Tibial nerve (tissue), 4 donors: ENCODE results near the gene SNAP47. TPM values are rescaled to one million over a fixed set of nuclear protein-coding genes. Genes with fewer than 3 reads are reported as not detected.

ENCODE experiments used
- DNase-seq, 2 donors: peaks; one replicate each; pipeline ENCODE4 v3.0.0-alpha.2; 2019; ENCODE audit warnings: low spot score in 2 of 2
- H3K27ac ChIP-seq, 4 donors: fragments of 200-600 bp; sonication (generic) in 3 of 4; one replicate each; pipeline ENCODE4 v1.5.1; 2017 to 2019; ENCODE audit warnings: mild to moderate bottlenecking in 1 of 4
- H3K27me3 ChIP-seq, 2 donors: fragments of 200-600 bp; sonication (generic) in 1 of 2; one replicate each; pipeline versions ENCODE4 v1.5.1 to v1.6.0; 2017 to 2019
- H3K36me3 ChIP-seq, 3 donors: fragments of 200-600 bp; sonication (generic); one replicate each; pipeline ENCODE4 v1.5.1; 2018 to 2019
- H3K4me1 ChIP-seq, 4 donors: fragments of 200-600 bp; sonication (generic) in 3 of 4; one replicate each; pipeline ENCODE4 v1.5.1; 2017 to 2019
- H3K4me3 ChIP-seq, 4 donors: fragments of 200-600 bp; sonication (generic) in 3 of 4; one replicate each; pipeline ENCODE4 v1.5.1; 2017 to 2019; ENCODE audit warnings: mild to moderate bottlenecking in 1 of 4, moderate library complexity in 1 of 4
- H3K9me3 ChIP-seq, 4 donors: fragments of 200-600 bp; sonication (generic) in 3 of 4; one replicate each; pipeline ENCODE4 v1.5.1; 2017 to 2019
- CTCF ChIP-seq, 5 experiments: fragments of 200-600 bp in 3 of 5; fragments of 450-650 bp in 2 of 5; sonication (generic) in 3 of 5; IDR thresholded peaks; one replicate each; pipeline ENCODE4 v1.5.1; 2016 to 2019; ENCODE audit warnings: antibody characterized with exemption in 5 of 5, mild to moderate bottlenecking in 3 of 5, moderate library complexity in 2 of 5
- EP300 ChIP-seq, 2 donors: sonication (generic); formaldehyde crosslinking; IDR thresholded peaks; one replicate each; pipeline ENCODE4 v1.6.1; 2017; ENCODE audit warnings: antibody characterized with exemption in 2 of 2, mild to moderate bottlenecking in 1 of 2
- POLR2A ChIP-seq, 2 donors: fragments of 450-650 bp; IDR thresholded peaks; one replicate each; pipeline ENCODE4 v1.6.1; 2017; ENCODE audit warnings: antibody characterized with exemption in 2 of 2, mild to moderate bottlenecking in 2 of 2, moderate library complexity in 2 of 2
- WGBS, 2 donors: methylation state at CpG; one replicate each; pipeline ENCODE4 v1.1.5; 2018; 5-methylcytosine and 5-hydroxymethylcytosine counted together
- total RNA-seq, 4 donors: library from RNA; depleted of rRNA; stranded (reverse); fragments of >200 nt; gene quantifications; one replicate each; pipeline ENCODE4 v1.1.0, GENCODE V29; 2016

SNAP47 gene
- total RNA-seq, 4 donors from 2014 or later, result 49.4 to 69.9 (median 62.8) TPM

- no peak for DNase-seq
- peaks cover 0 to 34% (median 12%) of the 10 kb centered on the region in 4 donors for H3K4me1 ChIP-seq
- H3K9me3 ChIP-seq, result peaks cover 0 to 18% (median 0%) of the 10 kb centered on the region in 4 donors
- WGBS, 2 donors, result 75 to 82% methylated on average over 3 of the region's 3 CpGs
- H3K27ac ChIP-seq, result no peak overlapping the region
- TF ChIP-seq EP300 (IDR thresholded peaks at IDR 0.05), result no peak
- TF ChIP-seq POLR2A (IDR thresholded peaks at IDR 0.05), result no peak
- no peak for TF ChIP-seq CTCF (IDR thresholded peaks at IDR 0.05)
- H3K4me3 ChIP-seq, result no peak overlapping the region
- H3K36me3 ChIP-seq, result peaks cover 0 to 7% (median 0%) of the 10 kb centered on the region in 3 donors
- no peaks in the 10 kb centered on the region for H3K27me3 ChIP-seq
Measured at GRCh38 chr1:227726318-227726717, 8.9 kb upstream of the SNAP47 start.

GRCh38 chr1:227726924-227727599, 8.2 kb upstream of the SNAP47 start:
- H3K36me3 ChIP-seq, result peaks cover 0 to 15% (median 0%) of the 10 kb centered on the region in 3 donors
- TF ChIP-seq CTCF (IDR thresholded peaks at IDR 0.05), result no peak
- no peak for TF ChIP-seq POLR2A (IDR thresholded peaks at IDR 0.05)
- H3K4me1 ChIP-seq, result peaks cover 0 to 34% (median 12%) of the 10 kb centered on the region in 4 donors
- H3K9me3 ChIP-seq, result peaks cover 0 to 10% (median 0%) of the 10 kb centered on the region in 4 donors
- WGBS, 2 donors, result 82 to 90% methylated on average over 6 of the region's 6 CpGs
- no peak for DNase-seq
- H3K27ac ChIP-seq, result no peak overlapping the region
- no peak overlapping the region for H3K4me3 ChIP-seq
- H3K27me3 ChIP-seq, result no peaks in the 10 kb centered on the region

- Histone ChIP-seq H3K27ac (peak overlapping the region; percentile 25 to 80 (median 63)), H3K36me3 (peaks cover 0 to 27% (median 0%) of the 10 kb centered on the region in 3 donors), H3K4me1 (peaks cover 0 to 36% (median 12%) of the 10 kb centered on the region in 4 donors), H3K9me3 (no peaks in the 10 kb centered on the region), H3K4me3 (peak overlapping the region; percentile 39 to 56 (median 50)), H3K27me3 (no peaks in the 10 kb centered on the region)
- 0 to 1% methylated on average over 27 to 30 of the region's 51 CpGs for WGBS, 2 donors
- TF ChIP-seq CTCF (IDR thresholded peaks at IDR 0.05), result no peak
- no peak for TF ChIP-seq EP300 (IDR thresholded peaks at IDR 0.05)
- no peak for TF ChIP-seq POLR2A (IDR thresholded peaks at IDR 0.05)
- DNase-seq, result peak; percentile 38 to 44
Measured at GRCh38 chr1:227728059-227728891, 7.0 kb upstream of the SNAP47 start.

- DNase-seq, result no peak
- TF ChIP-seq POLR2A (IDR thresholded peaks at IDR 0.05) (no peak), EP300 (IDR thresholded peaks at IDR 0.05) (no peak), CTCF (IDR thresholded peaks at IDR 0.05) (no peak)
- Histone ChIP-seq H3K27me3 (no peaks in the 10 kb centered on the region), H3K27ac (peak overlapping the region; percentile 25 to 80 (median 63)), H3K36me3 (peaks cover 0 to 32% (median 0%) of the 10 kb centered on the region in 3 donors), H3K9me3 (no peaks in the 10 kb centered on the region), H3K4me1 (peaks cover 0 to 41% (median 15%) of the 10 kb centered on the region in 4 donors), H3K4me3 (peak overlapping the region; percentile 39 to 56 (median 50))
- WGBS, 2 donors, result 0 to 1% methylated on average over 2 to 10 of the region's 11 CpGs
Measured at GRCh38 chr1:227728892-227729143, 6.4 kb upstream of the SNAP47 start.
